SK-N-MC (cell line): ENCODE results near the gene BMP8A.

Experiments used
- EZH2 ChIP-seq: fragments of 200-600 bp; sonication (generic); IDR thresholded peaks from one replicate; pipeline ENCODE4 v1.6.1; 2017; ENCODE audit warnings: antibody characterized with exemption
- FOXP2 ChIP-seq: optimal IDR thresholded peaks from 2 replicates; pipeline ENCODE3; 2011; ENCODE audit warnings: mild to moderate bottlenecking, moderate library complexity; ENCODE audit not compliant: insufficient read depth; ENCODE audit errors: extremely low read length, control extremely low read depth
- POLR2AphosphoS5 ChIP-seq: IDR thresholded peaks from 2 replicates; pipeline ENCODE4 v1.6.1; 2012; ENCODE audit warnings: mild to moderate bottlenecking, low read depth, low read length, borderline replicate concordance

DNA sequence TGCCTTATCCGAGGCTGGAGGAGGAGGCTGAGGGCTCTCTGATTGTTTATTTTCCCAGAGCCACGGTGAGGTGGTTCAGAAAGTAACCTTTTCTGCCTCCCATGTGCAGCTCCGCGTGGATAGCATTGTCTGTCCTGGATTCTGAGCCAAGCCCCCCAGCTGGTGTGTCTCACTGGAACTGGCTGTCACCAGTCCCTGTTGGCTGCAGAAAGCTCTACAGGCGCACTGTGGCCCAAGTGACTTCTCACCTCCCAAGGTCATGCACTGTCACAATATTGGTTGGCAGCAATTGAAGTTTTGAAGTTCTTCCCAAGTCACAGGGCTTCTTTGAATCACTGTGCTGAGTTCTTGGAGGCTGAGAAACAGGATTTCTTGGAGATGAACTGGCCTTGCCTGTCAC, 8.2 kb downstream of the BMP8A start:
- no peak for TF ChIP-seq EZH2
- TF ChIP-seq POLR2AphosphoS5, result no peak
- TF ChIP-seq FOXP2, result no peak
